Medulla oblongata (tissue), 1 donor: ENCODE data around the gene SNRNP35.
"Not testable (repeated sequence)": the region's sequence is repeated elsewhere in the genome, so short reads cannot be mapped to it uniquely, and the experiment has no call there.

ENCODE experiments used
- DNase-seq: peaks from one replicate; pipeline ENCODE4 v3.0.0-alpha.2; 2015; ENCODE audit errors: extremely low spot score

The SNRNP35 gene, protein sequence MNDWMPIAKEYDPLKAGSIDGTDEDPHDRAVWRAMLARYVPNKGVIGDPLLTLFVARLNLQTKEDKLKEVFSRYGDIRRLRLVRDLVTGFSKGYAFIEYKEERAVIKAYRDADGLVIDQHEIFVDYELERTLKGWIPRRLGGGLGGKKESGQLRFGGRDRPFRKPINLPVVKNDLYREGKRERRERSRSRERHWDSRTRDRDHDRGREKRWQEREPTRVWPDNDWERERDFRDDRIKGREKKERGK

DNA sequence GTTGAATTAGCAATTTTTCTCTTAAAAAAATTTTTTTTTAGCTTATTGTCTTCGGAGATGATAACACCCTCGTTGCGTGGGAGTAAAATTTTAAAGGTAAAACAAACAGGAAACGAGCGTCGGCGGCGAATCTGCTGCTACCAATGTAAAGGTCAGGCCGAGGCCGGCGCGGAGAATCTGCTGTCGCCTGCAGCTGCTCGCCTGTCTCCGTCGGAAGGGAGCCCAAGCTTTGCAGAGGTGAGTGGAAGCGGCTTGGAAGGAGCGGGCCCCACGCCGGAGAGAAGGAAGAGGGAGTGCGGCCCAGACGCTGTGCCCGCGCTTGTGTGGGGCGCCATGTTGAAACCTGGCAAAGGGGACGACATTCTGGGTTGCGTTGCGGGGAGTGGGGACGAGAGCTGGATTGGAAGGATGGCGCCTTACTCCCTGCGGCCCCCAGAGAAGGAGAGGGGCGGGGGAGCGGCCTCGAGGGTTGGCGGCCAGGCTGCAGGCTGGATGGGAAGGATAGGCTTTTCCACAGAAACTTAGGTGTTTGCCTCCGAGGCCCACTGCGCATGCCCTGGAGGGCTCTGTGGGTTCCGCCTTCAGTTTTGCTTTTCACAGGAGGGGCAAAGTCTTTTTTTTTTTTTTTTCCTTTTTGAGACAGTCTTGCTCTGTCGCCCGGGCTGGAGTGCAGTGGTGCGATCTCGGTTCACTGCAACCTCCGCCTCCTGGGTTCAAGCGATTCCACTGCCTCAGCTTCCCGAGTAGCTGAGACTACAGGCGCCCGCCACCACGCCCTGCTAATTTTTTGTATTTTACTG is at the start of gene SNRNP35:
Gene SNRNP35, plus strand, starts transcription at position 160 of the 800 bp plus-strand sequence. CDS start 7,402 bp downstream, outside the sequence.
- peak; percentile 90 for DNase-seq

DNA sequence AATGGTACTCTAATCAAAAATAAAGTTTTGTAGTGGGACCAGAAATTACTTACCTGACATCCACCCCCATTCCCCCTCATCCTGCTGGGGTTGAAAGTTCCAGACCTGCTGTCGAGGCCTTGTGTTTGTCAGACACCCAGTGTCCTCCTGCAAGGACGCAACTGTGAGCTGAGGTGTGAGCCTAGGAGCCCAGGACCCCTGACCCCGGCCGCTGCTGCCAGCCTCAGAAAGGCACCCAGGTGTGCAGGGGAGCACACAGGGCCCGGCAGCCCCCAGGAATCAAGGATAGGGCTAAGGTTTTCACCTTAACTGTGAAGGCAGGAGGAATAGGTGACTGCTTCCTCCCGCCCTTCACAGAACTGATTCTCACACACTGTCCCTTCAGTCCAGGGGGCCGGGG is 49.3 kb upstream of the SNRNP35 start:
- not testable (repeated sequence) for DNase-seq

DNA sequence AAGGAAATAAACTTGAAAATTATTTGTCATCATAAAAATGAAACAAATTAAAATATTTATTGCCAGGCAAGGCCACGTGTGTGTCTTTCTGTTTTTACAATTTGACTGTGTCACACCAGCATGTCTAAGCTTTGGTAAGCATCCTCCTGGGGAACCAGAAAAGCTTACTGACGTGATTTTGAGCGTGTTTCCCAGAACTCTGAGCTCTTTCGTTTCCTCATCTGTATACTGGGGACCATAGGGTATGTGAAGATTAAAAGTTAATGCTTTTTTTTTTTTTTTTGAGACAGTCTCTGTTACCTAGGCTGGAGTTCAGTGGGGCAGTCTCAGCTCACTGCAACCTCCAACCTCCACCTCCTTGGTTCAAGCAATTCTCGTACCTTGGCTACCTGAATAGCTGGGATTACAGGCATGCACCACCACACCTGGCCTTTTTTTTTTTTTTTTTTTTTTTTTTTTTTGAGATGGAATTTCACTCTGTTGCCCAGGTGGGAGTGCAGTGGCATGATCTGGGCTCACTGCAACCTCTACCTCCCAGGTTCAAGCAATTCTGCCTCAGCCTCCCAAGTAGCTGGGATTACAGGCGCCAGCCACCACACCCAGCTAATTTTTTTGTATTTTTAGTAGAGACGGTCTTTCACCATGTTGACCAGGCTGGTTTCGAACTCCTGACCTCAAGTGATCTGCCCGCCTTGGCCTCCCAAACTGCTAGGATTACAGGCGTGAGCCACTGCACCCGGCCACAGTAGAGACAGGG is 48.5 kb upstream of the SNRNP35 start:
- DNase-seq, result not testable (repeated sequence)

DNA sequence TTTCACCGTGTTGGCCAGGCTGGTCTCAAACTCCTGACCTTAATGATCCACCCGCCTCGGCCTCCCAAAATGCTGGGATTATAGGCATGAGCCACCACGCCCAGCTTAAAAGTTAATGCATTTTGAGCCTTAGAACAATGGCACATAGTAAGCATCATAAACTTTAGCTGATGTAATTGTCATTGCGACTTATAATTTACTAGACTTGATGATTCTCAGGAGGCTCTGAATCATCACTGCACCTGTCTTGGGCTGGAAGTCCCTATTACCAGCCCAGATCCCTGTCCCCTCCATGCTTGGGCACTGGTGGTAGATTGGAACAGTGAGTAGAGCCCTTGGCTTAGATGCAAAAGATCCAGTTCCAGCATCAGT is 47.9 kb upstream of the SNRNP35 start:
- DNase-seq, result no peak

DNA sequence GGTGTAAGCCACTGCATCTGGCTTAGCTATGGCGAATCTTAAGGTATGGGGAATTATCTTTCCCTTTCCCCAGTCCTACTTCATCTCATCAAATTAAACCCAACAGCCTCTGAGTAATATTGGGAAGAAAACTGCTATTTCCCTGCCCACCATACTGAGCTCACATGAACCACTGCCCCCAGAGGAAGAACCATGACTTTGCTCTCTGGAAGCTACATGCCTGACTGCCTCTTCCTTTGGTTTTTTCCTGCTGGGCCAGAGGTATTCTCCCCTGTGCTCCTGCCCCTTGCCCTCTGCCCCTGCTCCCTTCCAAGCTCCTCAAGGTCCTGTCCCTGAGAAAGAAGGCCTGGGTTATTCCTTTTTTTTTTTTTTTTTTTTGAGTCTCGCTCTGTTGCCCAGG is 36.6 kb upstream of the SNRNP35 start:
- DNase-seq, result no peak

DNA sequence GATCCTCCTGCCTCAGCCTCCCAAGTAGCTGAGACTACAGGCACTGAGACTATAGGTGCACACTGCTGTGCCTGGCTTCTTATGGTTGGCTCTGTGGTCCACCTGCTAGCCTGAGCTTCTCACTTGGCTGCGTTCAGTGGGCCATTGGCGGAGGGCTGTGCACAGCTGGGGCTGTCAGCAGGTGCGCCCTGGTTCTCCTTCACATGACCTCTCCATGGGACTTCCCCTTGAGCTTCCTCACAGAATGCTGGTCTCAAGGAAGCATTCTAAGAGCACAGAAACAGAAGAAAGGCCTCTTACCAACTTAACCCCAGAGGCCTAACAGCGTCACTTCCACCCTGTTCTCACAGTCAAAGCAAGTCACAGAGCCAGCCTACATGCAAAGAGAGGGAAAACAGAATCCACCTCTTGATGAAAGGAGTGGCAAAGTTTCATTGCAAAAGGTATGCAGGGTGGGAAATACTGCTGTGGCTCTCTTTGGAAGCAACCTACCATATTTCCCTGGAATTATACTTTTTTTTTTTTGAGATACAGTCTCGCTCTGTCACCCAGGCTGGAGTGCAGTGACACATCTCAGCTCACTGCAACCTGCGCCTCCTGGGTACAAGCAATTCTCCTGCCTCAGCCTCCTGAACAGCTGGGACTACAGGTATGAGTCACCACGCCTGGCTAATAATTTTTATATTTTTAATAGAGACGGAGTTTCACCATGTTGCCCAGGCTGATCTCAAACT is 30.7 kb upstream of the SNRNP35 start:
- no peak for DNase-seq

DNA sequence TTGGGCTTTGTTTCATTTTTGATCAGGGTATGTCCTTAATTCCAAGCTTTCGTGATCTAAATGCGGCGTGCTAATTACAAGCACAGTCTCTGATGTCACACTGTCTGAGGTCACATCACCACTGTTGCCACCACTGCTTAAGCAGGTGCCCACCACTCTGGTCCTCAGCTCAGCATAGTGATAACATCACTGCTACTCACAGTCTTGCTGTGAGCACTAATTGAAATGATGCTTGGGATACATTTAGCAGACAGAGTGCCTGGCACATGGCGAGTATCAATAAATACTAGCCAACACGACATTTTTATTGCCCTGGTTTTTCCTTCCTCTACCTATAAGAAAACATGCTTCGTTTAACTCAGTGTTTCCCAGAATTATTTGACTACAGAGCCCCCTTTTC is 29.3 kb upstream of the SNRNP35 start:
- no peak for DNase-seq

DNA sequence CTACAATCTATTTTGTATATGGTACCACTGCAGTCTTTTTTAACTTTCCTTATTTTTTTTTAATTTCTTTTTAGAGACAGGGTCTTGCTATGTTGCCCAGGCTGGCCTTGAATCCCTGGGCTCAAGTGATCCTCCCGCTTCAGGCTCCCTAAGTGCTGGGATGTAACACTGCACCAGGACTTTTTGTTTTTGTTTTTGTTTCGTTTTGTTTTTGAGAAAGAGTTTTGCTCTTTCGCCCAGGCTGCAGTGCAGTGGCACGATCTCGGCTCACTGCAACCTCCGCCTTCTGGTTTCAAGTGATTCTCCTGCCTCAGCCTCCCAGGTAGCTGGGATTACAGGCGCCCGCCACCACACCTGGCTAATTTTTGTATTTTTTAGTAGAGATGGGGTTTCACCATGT is 28.8 kb upstream of the SNRNP35 start:
- DNase-seq, result not testable (repeated sequence)

DNA sequence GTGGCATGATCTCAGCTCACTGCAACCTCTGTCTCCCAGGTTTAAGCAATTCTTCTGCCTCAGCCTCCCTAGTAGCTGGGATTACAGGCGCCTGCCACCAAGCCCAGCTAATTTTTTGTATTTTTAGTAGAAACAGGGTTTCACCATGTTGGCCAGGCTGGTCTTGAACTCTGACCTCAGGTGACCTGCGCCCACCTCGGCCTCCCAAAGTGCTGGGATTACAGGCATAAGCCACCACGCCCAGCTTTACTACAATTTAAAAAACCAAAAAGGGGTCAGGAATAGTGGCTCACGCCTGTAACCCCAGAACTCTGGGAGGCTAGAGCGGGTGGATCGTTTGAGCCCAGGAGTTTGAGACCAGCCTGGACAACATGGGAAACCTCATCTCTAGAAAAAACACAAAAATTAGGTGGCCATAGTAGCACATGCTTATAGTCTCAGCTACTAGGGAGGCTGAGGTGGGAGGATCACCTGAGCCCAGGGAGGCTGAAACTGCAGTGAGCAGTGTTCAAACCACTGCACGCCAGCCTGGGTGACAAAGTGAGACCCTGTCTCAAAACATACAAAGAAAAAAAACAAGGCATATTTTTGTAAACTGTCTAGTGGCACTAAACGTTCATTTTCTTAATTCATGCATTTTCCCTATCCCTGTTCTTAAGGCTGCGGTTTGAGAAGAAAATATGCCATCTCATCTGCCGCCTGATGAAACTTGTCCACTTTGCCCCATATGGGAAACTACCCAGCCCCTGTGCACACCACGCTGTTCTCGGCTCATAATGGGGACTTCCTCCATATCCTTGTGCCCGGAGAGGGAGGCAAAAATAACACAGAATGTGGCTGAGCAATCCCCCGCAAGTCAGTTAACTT is 25.8 kb upstream of the SNRNP35 start:
- DNase-seq, result peak; percentile 38

DNA sequence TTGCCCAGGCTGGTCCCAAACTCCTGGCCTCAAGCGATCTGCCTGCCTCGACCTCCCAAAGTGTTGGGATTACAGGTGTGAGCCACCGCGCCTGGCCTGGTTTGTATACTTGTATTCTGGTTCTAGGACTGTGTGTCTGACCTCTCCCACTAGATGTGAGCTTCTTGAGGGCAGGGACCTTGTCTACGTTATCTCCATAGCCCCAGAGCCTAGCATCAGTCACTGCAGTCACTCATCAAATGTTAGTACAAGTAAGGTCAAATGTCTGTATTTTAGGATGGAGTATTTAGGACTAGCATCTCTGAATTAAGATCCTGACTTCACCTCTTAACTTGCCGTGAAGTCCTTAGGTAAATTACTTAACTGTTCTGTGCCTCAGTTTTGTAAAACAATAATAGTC is 24.3 kb upstream of the SNRNP35 start:
- no peak for DNase-seq

DNA sequence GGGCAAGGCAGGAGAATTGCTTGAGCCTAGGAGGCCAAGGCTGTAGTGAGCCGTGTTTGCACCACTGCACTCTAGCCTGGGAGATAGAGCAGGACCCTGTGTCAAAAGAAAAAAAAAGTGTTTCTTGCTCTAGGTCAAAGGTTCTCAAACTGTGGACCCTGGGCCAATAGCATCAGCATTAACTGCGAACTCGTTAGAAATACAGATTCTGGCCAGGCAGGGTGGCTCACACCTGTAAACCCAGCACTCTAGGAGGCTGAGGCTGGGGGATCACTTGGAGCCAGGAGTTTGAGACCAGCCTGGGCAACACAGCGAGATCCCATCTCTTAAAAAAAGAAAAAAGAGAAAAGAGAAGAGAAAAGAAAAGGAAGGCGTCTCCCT is 22.3 kb upstream of the SNRNP35 start:
- DNase-seq, result no peak

DNA sequence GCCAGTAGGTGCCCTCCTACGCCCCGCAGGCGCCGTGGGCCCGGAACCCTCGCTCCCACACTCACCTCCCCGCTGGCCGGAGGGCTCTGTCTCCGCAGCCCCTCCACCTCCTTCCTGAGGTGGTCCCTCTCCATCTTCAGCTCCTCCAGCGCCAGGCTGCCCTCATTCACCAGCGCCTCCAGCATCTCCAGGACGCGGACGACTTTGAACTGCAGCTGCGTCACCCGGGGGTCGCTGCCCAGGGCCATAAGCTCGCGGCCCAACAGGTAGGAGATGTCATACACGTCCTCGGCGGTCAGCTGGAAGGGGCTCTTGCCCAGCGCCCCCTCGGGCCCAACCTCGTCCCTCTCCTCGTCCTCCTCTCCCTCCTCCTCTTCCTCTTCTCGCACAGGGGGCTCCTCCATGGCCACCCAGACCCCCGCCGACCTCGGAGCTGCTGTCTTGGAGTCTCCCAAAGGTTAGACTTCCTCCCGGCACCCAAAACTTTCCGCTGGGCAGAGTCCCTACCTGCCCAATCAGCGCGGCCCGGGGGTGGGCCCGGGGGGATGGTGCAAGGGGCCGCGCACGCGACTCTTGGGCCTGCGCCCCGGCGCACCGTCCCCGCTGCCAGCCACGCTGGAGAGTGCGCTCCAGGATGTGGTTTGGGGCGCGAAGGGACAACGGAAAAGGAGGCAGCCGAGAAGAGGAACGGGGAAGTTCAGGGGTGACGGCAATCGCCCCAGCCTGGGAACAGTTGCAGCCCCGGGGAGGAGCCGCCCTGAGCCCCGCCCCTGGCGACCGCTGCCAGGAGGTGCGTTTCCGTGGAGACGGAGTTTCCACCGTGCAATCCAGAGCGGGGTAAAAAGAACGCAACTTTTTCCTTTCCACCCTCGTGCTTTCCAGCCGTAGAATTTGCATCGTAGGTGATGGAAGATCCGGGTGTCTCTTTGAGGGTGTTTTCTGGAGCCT is 21.6 kb upstream of the SNRNP35 start, which contains the start of gene RILPL2:
Gene RILPL2, minus strand, starts transcription at position 668 of the 948 bp plus-strand sequence. Its CDS starts 264 bp downstream, at position 404.
- DNase-seq, result peak; percentile 86

DNA sequence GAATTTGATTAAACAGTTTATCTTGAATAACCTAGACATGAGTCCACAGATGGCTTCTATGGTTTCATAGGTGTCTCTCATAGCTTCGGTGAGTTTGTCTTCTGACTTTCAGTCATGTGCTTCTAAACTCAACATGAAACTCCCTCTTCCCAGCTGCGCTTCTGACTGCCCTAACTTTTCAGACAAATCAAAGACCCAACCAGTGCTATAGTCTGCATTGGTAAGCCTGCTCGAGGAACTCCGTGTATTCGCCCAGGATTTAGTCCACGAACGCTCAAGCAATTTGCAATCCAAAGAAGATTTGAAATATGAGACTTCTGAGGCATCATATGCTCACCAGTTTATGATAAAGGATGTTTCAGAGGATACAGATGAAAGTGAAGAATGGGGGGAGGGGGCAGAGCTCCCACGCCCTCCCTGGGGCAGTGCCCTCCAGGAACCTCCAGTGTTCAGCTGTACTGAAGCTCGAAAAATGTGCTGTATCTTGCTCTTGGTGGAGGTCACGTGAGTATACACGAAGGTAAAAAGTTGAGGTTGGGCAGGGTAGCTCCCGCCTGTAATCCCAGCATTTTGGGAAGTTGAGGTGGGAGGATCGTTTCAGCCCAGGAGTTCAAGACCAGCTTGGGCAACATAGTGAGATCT is 16.3 kb upstream of the SNRNP35 start:
- no peak for DNase-seq

DNA sequence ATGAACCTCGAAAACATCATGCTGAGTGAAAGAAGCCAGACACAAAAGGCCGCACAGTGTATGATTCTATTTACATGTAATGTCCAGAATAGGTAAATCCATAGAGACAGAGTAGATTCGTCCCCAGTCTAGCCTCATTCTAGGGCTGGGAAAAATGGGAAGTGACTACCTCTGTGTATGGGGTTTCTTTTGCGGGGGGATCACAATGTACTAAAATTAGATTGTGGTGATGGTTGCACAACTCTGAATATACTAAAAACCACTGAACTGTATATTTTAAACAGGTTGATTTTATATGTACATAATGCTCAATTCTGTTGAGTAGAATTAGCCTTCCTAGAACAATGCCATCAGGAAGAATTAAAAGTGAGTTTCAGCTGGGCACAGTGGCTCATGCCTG is 15.2 kb upstream of the SNRNP35 start:
- DNase-seq, result no peak

DNA sequence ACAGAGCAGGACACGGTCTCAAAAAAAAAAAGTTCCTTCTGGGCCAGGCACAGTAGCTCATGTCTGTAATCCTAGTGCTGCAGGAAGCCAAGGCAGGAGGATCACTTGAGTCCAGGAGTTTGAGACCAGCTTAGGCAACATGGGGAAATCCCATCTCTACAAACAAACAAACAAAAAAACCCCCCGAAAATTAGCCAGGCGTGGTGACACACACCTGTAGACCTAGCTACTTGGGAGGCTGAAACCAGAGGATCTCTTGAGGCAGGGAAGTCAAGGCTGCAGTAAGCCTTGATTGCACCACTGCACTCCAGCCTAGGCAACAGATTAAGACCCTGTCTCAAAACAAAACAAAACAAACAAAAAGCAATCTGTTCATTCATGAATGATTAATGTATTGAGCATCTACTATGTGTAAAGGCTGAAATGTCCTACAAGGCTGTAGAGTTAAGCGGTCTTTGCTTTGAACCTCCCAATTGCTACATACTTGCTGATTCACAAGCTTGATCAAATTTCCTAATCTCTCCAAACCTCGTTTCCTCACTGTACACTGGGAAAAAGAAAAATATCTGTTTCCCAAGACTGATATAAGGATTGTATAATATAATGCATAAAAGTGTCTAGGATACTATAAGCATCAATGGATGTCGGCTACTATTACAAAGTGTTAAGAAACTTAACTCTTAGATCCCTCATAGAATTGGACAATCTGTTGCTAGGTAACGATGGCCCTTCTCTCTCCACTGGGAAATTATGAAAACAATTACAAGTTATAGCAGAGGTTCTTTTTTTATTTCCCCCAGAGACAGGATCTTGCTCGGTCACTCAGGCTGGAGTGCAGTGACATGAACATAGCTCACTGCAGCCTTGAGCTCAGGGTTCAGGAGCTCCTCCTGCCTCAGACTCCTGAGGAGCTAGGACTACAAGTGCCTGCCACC is 13.6 kb upstream of the SNRNP35 start:
- DNase-seq, result no peak

DNA sequence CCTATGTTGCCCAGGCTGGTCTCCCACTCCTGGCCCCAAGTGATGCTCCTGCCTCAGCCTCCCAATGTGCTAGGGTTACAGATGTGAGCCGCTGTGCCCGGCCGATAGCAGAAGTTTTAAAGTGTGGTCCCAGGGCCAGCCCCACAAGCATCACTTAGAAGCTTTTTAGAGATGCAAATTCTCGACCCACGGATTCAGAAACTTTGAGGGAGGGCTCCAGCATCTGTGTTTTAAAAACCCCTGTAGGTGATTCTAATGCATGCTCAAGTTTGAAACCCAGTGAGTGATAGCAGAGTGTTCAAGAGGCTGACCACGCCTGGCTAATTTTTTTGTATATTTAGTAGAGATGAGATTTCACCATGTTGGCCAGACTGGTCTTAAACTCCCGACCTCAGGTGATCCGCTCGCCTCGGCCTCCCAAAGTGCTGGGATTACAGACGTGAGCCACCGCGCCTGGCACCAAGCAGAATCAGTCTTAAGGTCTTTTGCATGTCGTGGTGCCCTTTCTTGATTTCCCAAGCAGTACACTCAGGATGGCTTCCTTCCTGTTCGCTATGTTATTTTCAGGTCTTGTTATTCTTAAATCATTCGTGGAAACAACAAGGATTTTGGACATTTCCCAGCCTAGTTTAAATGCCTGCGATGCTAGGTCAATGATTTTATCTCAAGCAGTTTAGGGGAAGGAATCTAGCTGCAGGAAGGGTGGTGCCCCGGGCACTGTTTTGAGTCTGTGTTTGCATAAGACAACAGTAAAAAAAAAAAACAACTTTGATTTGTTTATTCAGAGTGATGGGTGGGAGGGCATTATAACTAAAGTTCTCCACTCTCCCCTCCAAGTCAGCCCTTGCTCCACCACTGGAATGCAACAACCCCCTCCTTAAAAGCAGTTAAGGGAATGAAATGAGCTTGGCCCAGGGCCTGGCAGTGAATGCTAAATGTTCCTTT is 12.3 kb upstream of the SNRNP35 start:
- DNase-seq, result no peak

DNA sequence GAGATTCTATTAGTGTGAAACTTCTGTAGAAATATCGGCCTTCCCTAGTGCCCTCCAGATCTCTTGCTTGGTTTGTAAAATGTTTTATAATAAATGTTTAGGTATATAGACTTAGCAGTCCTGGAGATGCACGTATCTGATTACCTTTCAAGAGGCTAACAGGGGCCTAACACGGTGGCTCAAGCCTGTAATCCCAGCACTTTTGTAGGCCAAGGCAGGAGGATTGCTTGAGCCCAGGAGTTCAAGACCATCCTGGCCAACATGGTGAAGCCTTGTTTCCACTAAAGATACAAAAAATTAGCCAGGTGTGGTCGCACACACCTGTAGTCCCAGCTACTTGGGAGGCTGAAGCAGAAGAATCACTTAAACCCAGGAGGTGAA is 11.6 kb upstream of the SNRNP35 start:
- no peak for DNase-seq
